ENCODE measurements around the gene TMEM14B. TPM values are rescaled to one million over a fixed set of nuclear protein-coding genes. Genes with fewer than 3 reads are reported as not detected.
"Not testable (repeated sequence)": the region's sequence is repeated elsewhere in the genome, so short reads cannot be mapped to it uniquely, and the experiment has no call there.

The TMEM14B gene
- total RNA-seq, 2 donors from 2014 or later = 58.7 to 73.3 TPM

DNA sequence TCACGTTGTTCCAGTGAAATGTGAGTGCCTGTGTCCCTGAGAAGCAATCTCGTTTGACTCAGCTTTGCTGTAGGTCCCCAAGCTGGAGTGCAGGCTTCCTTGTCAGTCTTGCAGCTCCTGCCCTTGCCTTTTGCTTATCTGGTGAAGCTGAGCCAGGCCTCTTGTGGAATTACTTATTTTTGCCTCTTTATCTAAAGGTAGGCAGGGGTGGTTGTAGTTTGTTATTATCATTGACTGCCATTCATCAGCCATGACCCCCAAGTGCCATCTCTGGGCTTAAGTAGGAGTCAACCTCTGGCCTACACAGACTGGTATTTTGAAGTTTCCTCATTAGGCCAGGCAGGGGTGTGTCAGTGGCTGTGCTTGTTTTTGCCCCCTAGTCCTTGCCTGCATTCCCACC is 2.1 kb downstream of the TMEM14B start:
- Histone ChIP-seq H3K27ac (no peak overlapping the region), H3K36me3 (no peaks in the 10 kb centered on the region), H3K9me3 (no peaks in the 10 kb centered on the region), H3K27me3 (no peaks in the 10 kb centered on the region), H3K4me1 (peaks cover 12% of the 10 kb centered on the region), H3K4me3 (no peak overlapping the region), H3K9ac (ENCODE audit: low read depth in 2 of 2, low read length in 2 of 2) (no peak overlapping the region)
- no peak for DNase-seq
- TF ChIP-seq, protein P1, sequence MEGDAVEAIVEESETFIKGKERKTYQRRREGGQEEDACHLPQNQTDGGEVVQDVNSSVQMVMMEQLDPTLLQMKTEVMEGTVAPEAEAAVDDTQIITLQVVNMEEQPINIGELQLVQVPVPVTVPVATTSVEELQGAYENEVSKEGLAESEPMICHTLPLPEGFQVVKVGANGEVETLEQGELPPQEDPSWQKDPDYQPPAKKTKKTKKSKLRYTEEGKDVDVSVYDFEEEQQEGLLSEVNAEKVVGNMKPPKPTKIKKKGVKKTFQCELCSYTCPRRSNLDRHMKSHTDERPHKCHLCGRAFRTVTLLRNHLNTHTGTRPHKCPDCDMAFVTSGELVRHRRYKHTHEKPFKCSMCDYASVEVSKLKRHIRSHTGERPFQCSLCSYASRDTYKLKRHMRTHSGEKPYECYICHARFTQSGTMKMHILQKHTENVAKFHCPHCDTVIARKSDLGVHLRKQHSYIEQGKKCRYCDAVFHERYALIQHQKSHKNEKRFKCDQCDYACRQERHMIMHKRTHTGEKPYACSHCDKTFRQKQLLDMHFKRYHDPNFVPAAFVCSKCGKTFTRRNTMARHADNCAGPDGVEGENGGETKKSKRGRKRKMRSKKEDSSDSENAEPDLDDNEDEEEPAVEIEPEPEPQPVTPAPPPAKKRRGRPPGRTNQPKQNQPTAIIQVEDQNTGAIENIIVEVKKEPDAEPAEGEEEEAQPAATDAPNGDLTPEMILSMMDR (IDR thresholded peaks at IDR 0.05) = no peak
- intact Hi-C loops (cut with DNase I) = loop anchor here (10.0 kb wide), 1 partner anchor 55 kb away; the partner anchor contains the start of genes C6orf52 and PAK1IP1

DNA sequence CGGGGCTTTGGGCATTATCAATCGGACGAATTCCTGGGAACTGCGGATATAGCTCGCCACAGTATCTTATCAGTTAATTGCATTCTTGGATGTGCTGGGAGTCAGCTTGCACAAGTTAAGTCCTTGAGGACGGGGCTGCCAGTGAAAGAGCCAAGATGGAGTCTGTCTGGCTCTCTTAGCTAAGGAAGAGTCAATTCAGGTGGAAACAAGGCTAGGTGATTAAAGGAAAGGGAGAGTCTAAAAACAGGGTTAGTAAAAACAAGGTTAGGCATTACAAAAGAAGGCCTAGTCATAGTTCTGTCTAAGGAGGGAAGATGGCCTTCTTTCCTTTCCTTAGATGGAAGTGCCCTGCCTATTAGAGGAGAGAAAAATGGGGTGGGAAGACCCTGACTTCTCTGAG is 3.0 kb downstream of the TMEM14B start:
- not testable (repeated sequence) for H3K36me3 ChIP-seq

DNA sequence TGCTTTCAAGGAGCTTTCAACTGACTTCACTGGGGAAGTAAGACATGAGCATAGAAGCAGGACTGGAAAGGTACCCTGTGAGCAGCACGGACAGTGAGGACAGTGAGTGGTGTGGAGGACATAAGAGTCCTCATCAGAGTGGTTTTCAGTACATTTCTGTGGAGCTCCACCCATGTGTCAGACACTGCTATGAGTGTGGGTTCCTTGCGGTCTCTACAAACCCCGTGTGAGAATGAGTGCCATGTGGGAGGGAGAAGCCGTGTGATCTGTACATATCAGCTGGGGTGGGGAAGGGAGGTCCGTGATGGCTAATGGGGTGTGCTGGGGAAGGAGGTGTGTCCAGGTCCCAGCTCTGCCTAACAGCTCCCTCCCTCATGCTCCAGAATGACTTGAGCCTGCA is 4.2 kb downstream of the TMEM14B start:
- not testable (repeated sequence) for H3K9ac ChIP-seq (ENCODE audit: low read depth in 2 of 2, low read length in 2 of 2)

More for the DNA sequence above, 3.0 kb downstream of the TMEM14B start:
- H3K27me3 ChIP-seq; DNase-seq; H3K27ac ChIP-seq; H3K9me3 ChIP-seq; intact Hi-C loops (cut with DNase I); H3K4me3 ChIP-seq; H3K9ac ChIP-seq (ENCODE audit: low read depth in 2 of 2, low read length in 2 of 2): not testable (repeated sequence)
- peaks cover 12% of the 10 kb centered on the region for H3K4me1 ChIP-seq

DNA sequence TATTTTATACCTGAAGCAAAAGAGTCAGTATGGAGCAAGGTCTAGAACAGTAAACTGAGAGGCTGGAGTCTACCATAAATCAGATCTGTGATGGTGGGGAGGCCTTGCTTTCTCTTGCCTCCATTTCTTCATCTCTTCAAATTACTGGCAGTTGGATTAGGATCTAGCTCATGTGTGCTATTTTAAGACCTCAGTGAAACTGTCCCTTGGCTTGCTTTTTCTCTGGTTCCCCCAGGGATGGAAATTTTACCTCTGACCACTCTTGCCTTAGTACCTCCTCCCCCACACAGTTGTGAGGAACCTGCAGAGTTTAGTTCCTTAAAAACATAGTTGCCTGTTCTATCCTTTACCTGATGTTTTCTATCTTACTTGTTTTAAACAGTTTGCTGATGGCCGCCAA is 8.5 kb downstream of the TMEM14B start:
- Histone ChIP-seq H3K4me3 (no peak overlapping the region), H3K36me3 (no peaks in the 10 kb centered on the region), H3K9ac (ENCODE audit: low read depth in 2 of 2, low read length in 2 of 2) (no peak overlapping the region)

More for the DNA sequence above, 4.2 kb downstream of the TMEM14B start:
- intact Hi-C loops (cut with DNase I); H3K4me3 ChIP-seq; DNase-seq; H3K36me3 ChIP-seq; H3K4me1 ChIP-seq; H3K9me3 ChIP-seq; H3K27ac ChIP-seq; H3K27me3 ChIP-seq: not testable (repeated sequence)

DNA sequence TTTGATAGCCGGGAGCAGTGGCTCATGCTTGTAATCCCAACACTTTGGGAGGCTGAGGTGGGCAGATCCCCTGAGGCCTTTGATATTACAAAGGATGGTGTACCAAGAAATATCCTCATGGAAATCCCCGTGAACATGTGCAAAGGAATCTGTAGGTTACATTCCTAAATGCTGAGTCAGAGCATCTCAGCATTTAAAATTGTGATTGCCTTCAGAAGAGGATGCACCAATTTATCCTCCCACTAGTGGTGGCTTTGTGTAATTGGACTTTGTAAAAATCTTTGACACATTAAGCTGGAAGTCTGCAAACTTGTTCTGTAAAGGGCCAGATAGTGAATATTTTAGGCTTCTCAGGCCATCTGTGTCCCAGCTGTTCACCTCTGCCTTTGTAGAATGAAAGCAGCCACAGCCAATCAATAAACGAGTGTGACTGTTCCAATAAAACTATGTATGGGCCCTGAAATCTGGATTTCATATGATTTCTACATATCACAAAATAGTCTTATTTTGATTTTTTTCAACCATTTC is 11.8 kb downstream of the TMEM14B start:
- Histone ChIP-seq H3K27me3 (no peaks in the 10 kb centered on the region), H3K4me1 (no peaks in the 10 kb centered on the region), H3K9ac (ENCODE audit: low read depth in 2 of 2, low read length in 2 of 2) (no peak overlapping the region), H3K36me3 (no peaks in the 10 kb centered on the region), H3K9me3 (no peaks in the 10 kb centered on the region), H3K4me3 (no peak overlapping the region), H3K27ac (no peak overlapping the region)
- TF ChIP-seq, protein P1 (IDR thresholded peaks at IDR 0.05) = no peak
- no peak for DNase-seq
- intact Hi-C loops (cut with DNase I) = no loop called here

More for the DNA sequence above, 8.5 kb downstream of the TMEM14B start:
- intact Hi-C loops (cut with DNase I) = no loop called here
- no peak for DNase-seq
- TF ChIP-seq, protein P1 (IDR thresholded peaks at IDR 0.05) = no peak
- no peaks in the 10 kb centered on the region for H3K4me1 ChIP-seq
- H3K9me3 ChIP-seq = no peaks in the 10 kb centered on the region
- H3K27me3 ChIP-seq = no peaks in the 10 kb centered on the region
- no peak overlapping the region for H3K27ac ChIP-seq

DNA sequence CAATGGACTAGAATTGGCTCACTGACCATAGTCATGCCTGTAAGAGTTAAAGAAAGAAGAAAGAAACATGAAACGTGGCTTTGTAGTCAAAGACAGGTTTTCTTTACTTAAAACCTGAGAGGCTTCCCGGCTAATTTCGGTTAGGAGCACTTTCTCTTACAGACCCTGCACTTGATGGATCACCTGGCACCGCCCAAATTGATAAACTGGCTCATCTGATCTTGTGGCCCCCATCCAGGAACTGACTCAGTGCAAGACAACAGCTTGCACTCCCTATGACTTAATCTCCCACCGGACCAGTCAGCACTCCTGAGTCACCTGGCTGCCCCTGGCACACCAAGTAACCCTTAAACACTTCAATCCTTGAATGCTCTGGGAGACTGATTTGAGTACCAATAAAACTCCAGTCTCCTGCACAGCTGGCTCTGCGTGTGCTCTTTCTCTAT is 12.3 kb downstream of the TMEM14B start:
- H3K27ac ChIP-seq = no peak overlapping the region
- H3K36me3 ChIP-seq = no peaks in the 10 kb centered on the region
- TF ChIP-seq, protein P1 (IDR thresholded peaks at IDR 0.05) = no peak
- H3K9me3 ChIP-seq = no peaks in the 10 kb centered on the region
- no peak overlapping the region for H3K9ac ChIP-seq (ENCODE audit: low read depth in 2 of 2, low read length in 2 of 2)
- no peak for DNase-seq
- H3K4me1 ChIP-seq = no peaks in the 10 kb centered on the region
- no peaks in the 10 kb centered on the region for H3K27me3 ChIP-seq
- no peak overlapping the region for H3K4me3 ChIP-seq
- intact Hi-C loops (cut with DNase I) = no loop called here

All from colonic mucosa (tissue), 4 donors.